Measurements from ENCODE around the gene MPP3. TPM values are rescaled to one million over a fixed set of nuclear protein-coding genes. Genes with fewer than 3 reads are reported as not detected.

The MPP3 gene
- total RNA-seq, 1 experiment from 2014 or later, result 19.5 TPM

DNA sequence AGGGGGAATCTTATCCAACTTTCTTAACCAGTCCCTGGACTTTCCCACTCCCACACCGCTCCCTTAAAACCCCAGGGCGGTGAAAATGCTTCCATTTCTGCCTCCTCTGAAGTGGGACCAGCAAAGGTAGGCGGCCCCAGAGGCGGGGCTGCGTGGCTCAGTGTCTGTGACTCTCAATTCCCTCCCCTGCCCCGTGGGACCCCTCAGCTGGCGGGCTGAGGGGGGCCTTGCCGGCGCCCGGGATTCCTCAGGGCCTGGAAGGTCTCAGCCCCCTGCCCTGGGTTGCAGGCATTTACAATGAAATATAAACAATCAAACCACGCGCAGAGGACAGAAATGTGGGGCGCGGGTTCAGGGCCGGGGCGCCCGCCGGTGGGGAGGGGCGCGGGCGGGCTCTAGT, 78.0 kb downstream of the MPP3 start:
- Histone ChIP-seq H3K9me2 (ENCODE audit: insufficient read depth) (no peaks in the 10 kb centered on the region), H2AFZ (ENCODE audit: low read depth, low read length, poor library complexity, severe bottlenecking) (no peak overlapping the region), H3K27ac (ENCODE audit: low read depth, low read length) (no peak overlapping the region), H3K9me3 (ENCODE audit: control insufficient read depth in 1 of 2, insufficient read depth in 1 of 2, low read depth in 1 of 2, low read length in 2 of 2) (no peaks in the 10 kb centered on the region), H3K27me3 (ENCODE audit: insufficient read depth, low read length) (no peaks in the 10 kb centered on the region), H3K4me2 (ENCODE audit: low read length) (no peak overlapping the region), H3K4me1 (ENCODE audit: control insufficient read depth in 1 of 2, insufficient read depth in 2 of 2, low read length in 2 of 2) (peaks cover 0 to 12% of the 10 kb centered on the region in 2 experiments; a peak in 2 of 4 replicates), H3K9ac (ENCODE audit: low read length) (no peak overlapping the region), H4K20me1 (ENCODE audit: insufficient read depth) (no peaks in the 10 kb centered on the region), H3K4me3 (replicated peaks in 1 of 2; ENCODE audit: low read depth in 1 of 2, low read length in 2 of 2) (no peak overlapping the region), H3K79me2 (ENCODE audit: insufficient read depth, low read length) (no peaks in the 10 kb centered on the region), H3K36me3 (ENCODE audit: control insufficient read depth in 1 of 2, insufficient read depth in 2 of 2, low read length in 2 of 2) (no peaks in the 10 kb centered on the region)
- CTCF ChIA-PET, result no interaction called here
- POLR2A ChIA-PET, result no interaction called here
- no peak for ATAC-seq
- RAD21 ChIA-PET (ENCODE audit: low non-redundant PET in 1 of 2, low total read pairs in 2 of 2, uncharacterized antibody in 2 of 2, unreplicated experiment in 2 of 2), result no interaction called here
- TF ChIP-seq SP1 (IDR thresholded peaks at IDR 0.05; ENCODE audit: low read depth) (no peak), JUND (IDR thresholded peaks at IDR 0.05) (no peak), ZNF274 (IDR thresholded peaks at IDR 0.05; ENCODE audit: low read depth, low read length) (no peak), ZFX (IDR thresholded peaks at IDR 0.05) (no peak), EZH2phosphoT487 (IDR thresholded peaks at IDR 0.05; ENCODE audit: borderline replicate concordance) (no peak), YY1 (IDR thresholded peaks at IDR 0.05; ENCODE audit: extremely low read depth, insufficient replicate concordance, low read depth, low read length) (no peak), POLR2AphosphoS5 (IDR thresholded peaks at IDR 0.05; ENCODE audit: low read depth, low read length) (no peak), ATF3 (IDR thresholded peaks at IDR 0.05) (no peak), CEBPB (IDR thresholded peaks at IDR 0.05; ENCODE audit: low read depth) (no peak)
- TF ChIP-seq, protein P1, sequence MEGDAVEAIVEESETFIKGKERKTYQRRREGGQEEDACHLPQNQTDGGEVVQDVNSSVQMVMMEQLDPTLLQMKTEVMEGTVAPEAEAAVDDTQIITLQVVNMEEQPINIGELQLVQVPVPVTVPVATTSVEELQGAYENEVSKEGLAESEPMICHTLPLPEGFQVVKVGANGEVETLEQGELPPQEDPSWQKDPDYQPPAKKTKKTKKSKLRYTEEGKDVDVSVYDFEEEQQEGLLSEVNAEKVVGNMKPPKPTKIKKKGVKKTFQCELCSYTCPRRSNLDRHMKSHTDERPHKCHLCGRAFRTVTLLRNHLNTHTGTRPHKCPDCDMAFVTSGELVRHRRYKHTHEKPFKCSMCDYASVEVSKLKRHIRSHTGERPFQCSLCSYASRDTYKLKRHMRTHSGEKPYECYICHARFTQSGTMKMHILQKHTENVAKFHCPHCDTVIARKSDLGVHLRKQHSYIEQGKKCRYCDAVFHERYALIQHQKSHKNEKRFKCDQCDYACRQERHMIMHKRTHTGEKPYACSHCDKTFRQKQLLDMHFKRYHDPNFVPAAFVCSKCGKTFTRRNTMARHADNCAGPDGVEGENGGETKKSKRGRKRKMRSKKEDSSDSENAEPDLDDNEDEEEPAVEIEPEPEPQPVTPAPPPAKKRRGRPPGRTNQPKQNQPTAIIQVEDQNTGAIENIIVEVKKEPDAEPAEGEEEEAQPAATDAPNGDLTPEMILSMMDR (IDR thresholded peaks at IDR 0.05 in 2 of 3, conservative IDR thresholded peaks at IDR 0.05 in 1 of 3; ENCODE audit: borderline replicate concordance in 1 of 3, insufficient read depth in 1 of 3, low read depth in 2 of 3, low read length in 2 of 3), result no peak
- no TSS peak for BruUV-seq (replicated peaks)
- no peak for DNase-seq (ENCODE audit: low read depth, low spot score)
- intact Hi-C loops (cut with micrococcal nuclease), result no loop called here
